Stimulated activated CD4-positive, alpha-beta T cell treated with anti-CD3 and anti-CD28 coated beads, Interleukin-12 subunit alpha, Interleukin-12 subunit beta, amount 100 ng/mL, for 48 hours (primary cell): ENCODE results near the gene PAPOLA.
A peak's percentile ranks its signal among the peaks of the same experiment; 100 is the strongest.

Experiments used
- DNase-seq, 3 donors: peaks; one replicate each; pipeline ENCODE4 v3.0.0-alpha.2; 2020; ENCODE audit warnings: low read depth in 2 of 3, low spot score in 1 of 3

The PAPOLA gene

DNA sequence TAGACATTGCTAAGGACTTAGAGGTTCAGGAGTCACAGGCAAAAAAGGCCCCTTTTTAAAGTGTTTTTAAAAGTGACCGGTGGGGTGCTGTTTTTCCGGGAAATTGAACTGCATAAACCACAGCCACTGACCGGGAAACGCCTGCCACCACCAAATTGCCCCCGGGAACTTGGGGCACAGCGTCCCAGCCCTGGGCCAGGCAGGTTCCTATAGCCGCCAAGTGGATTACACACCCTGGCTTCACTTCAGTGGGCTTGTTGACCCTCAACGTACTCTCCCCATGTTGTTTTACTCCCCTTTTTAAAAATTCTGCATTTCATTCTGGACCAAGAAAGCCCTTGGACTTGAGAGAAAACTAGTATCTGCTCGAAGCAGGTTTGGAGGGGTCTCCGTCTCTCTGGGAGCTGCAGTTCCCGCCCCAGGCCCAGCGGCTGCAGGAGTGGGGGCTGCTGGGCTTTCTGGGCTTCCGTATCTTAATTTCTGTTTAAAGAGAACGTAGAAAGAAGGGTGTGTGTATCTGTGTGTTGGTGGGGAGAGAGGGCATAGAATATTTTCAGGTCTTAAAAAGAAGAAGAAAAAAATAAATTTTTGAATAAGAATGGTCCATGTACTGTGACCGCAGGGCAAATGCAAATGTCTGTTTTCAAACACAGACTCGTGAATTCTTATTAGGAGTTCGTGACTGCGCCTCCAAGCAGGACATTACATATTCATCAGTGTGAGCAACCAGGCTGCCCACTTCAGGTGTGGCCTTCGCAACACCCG lies 82.9 kb downstream of the PAPOLA start:
- no peak for DNase-seq

DNA sequence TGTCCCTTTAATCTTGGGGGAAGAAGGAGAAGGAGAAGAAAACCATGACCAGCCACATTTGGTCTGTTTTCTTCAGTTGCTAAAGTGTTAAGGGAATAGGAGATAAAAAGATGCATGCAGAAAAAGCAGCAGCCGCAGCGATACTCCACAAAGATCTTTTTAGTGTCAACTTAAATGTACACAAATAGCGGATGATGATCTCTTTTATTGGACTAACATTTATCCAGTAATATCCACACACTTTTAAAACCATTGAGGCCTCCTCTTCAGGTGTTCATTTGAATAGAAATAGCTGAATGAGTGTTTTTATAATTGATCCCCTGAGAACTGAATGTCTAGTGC lies 83.5 kb downstream of the PAPOLA start:
- DNase-seq, result no peak

DNA sequence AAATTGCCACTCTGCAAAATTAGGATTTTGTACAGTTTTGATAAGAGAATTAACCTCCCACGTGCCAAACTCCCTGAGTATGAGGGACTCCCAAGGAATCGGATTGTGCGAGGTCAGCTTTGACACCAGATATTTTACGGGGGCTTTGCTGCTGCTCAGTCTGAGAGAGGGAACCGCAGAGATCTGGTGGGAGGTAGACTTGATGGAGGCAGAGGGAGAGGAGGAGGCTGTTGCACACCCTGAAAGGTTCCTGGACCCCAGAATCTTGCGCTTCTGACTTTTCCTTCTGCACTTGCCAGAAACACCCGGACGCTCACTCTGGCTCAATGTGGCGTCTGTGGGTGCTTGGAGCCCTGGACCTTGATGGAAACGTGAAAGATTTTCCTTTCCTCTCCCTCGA lies 83.9 kb downstream of the PAPOLA start:
- DNase-seq, result no peak

GRCh38 chr14:96586921-96587822 lies 85.0 kb downstream of the PAPOLA start:
- no peak for DNase-seq

DNA sequence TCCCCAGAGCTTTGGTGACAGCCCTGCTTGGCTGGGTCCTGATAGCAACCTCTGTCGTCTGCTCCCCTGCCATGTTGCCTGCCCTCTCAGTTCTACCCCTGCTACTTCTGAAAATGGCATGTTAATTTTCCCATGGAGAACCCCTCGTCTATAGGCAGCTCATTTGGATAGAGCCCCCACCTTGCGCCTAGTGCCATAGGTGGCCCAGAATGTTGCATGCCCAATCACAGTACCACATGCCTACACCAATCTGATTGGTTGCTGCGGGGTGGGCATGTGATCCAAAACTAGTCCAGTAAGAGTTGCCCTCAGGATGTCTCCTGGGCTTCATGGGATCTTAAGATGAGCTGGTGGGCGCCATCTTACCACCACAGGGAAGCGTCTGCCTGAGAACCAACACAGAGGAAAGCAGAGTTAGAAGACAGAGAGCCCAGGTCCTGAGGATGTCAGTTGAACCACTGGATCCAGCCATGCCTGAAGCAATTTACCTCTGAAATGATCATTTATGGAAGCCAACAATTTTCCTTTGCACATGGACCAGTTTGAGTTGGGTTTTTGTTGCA lies 85.7 kb downstream of the PAPOLA start:
- DNase-seq, result no peak

DNA sequence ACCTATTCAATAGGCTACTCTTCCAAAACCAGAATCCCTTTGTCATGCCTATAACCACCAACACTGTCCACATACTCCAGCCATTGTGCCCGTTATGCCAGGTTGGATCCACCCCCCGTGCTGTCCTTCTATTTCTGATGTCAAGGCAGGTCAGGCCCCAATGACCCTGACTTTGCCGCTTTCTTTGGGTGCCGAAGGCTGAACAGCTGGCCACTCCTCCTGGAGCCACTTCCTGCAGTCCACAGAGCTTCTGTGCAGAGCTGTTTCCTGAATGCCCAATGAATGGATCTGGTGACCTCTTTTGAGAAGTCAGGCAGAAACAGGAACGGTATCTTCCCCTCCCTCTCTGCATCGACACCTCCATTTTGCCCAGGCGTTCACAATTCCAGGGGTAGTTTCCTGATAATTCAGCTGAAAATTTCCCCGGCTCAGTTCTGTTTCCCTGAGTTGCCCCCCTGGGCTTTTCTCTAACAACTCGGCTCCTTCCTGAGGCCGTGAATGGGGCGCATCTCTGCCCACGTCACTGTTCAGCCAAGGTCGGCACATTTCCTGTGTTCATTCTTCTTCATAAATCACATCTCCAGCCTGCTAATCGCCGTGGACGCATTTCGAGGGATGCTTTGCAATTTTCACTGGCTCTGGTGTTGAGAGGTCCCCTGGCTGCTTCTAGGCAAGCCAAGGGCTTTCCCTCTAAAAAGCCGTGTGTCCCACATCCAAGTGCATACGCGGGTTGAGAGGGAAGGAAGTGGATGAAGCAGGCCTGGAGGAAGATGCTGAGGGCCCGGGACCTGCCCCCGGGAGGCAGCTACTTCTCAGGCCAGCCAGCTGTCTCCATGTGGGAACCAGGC lies 86.5 kb downstream of the PAPOLA start:
- no peak for DNase-seq

- no peak for DNase-seq
Measured at GRCh38 chr14:96589577-96589976, 87.4 kb downstream of the PAPOLA start.

- DNase-seq, result no peak
Measured at GRCh38 chr14:96590190-96590864, 88.1 kb downstream of the PAPOLA start.

- DNase-seq, result peak; percentile 39 to 56 (median 46)
Measured at GRCh38 chr14:96592591-96593386, 90.6 kb downstream of the PAPOLA start.

GRCh38 chr14:96594961-96595360 lies 92.8 kb downstream of the PAPOLA start:
- DNase-seq, result no peak

GRCh38 chr14:96597680-96598079 lies 95.5 kb downstream of the PAPOLA start:
- DNase-seq, result no peak

- DNase-seq, result no peak
Measured at GRCh38 chr14:96598332-96598928, 96.2 kb downstream of the PAPOLA start.

- DNase-seq, result no peak
Measured at GRCh38 chr14:96599076-96599475, 96.9 kb downstream of the PAPOLA start.

GRCh38 chr14:96602186-96602585 lies 100.0 kb downstream of the PAPOLA start:
- no peak for DNase-seq

DNA sequence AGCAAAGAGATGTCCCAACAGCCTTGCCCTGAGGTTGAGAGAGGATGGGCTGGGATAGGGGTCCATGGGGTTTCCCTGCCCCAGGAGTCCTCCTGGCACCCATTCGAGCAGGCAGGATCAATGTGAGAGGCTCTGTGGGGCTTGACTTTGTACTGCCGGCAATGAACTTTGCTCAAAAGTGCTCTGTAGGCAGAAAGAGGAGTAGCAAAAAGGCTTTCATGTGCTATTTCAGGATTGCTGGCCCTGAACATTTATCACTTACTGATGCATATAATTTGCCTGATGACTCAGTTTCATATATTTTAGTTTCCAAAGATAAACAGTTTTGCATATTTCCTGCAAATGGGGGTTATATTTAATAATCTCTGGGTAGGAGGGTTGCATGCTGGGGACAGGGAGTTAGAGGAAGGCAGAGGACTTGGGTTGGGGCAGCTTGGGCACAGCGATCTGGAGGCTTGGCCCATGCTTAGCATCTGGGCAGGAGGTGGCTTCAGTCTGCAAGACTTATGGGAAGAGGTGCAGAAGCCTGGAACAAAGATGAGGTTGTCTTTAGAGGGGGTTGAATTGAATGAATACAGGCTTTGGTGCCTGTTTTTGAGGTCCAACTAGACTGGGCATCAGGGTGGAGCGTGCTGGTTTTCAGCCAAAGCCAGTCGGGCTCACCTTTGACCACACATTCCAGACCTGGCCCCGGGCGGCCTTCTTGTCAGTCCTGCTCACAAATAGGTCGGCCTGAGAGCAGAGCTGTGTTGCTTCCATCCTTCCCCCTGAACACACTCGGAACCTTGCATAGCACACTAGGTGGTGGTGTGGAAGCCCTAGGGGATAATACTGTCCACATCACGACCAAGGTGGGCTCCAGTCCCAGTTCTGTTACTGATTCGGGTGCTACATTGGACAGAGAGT lies 101.4 kb downstream of the PAPOLA start:
- DNase-seq, result no peak

DNA sequence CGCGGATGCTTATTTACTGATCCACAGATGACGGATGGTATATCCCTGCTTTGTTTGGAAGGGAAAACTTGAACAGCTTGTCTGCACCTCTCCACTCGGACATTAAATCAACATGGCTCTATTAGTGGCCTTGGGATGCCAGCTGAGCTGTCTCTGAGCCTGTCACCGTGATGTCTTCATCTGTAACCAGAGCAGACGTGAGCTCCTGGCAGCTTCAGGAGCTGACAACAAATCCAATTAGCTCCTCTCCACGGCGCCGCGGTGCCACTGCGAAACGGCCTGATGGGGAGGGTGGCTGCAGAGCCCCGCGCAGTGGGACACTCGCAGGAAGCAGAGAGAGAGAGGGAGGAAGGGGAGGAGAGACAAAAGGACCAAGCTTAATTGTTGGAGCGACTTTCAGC lies 112.3 kb downstream of the PAPOLA start:
- no peak for DNase-seq

- no peak for DNase-seq
Measured at GRCh38 chr14:96616161-96616721, 114.1 kb downstream of the PAPOLA start.
